ENCODE data around the gene RYR3.

The RYR3 gene

DNA sequence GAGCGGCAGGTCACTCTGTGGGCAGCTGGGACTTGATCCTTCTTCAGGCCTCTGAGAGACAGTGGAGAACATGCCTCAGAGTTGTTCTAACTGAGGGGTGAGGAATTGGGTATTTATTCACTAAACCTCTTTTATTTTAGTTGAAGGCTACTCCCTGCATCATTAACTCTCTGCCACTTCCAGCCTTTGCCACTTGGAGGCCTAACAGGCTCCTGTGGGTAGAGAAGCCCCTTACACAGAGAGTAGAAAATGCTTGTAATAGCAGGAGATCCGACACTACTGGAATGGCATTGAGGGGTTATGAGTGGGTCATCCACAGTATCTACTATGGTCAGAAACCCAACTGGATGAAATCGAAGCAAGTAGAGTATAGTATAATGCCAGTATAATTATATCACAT, 81.7 kb downstream of the RYR3 start:
- no peak for DNase-seq

- no peak for DNase-seq
These were observed 82.8 kb downstream of the RYR3 start for GRCh38 chr15:33393546-33393945.

DNA sequence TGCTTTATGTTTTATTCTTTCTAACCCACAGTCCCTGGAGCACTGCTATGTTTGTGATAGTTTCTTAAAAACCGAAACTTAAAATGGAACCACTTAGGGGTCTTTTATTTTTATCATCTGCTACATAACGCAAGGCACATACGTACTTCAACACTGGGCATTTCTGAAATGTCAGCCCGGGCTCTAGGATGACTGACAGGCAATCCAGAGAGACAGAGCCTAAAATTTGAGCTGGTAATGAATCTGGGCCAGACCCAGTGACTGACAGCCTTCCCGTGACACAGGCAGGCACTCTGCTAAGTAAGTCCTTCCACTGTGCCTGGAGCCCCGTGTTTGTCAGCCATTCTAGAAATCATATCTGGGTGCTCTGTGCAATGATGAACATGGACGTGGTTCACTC, 84.6 kb downstream of the RYR3 start:
- DNase-seq: no peak

GRCh38 chr15:33395846-33396245, 85.1 kb downstream of the RYR3 start:
- no peak for DNase-seq

DNA sequence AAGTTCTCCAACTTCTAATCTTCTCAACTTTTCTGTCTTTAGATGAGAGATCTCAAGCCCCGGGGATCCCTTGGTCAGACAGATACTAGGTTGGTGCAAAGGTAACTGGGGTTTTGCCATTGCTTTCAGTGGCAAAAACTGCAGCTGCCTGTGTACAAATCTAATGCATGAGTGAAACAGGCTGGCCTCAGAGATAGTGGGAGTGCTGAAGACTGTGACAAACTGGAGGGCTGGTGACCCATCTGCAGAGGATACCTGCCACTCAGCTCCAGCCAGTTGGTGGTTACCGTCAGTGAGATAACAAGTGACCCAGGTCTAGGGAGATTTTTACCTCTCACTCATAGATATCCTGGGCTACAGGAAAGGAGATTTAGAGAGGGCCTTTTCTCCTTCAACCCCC, 85.7 kb downstream of the RYR3 start:
- no peak for DNase-seq

GRCh38 chr15:33398555-33398954, 87.8 kb downstream of the RYR3 start:
- DNase-seq: no peak

DNA sequence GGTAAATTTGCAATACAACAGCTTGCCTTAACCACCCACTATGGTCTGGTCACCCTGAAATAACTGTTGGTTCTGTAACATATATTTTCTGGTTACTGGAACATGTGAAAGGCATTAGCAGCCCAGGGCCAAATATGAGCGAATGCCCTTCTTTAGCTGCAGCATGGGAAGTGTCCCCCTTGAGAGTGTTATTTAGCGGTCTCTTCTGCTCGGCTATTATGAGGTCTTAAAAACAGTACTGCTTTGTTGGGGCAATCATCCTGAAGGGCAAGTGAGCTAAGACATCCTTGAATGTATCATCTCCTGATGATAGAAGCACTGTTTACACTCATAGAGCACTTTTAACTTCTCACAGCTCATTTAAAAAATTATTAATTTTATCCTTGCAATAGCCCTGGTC, 90.2 kb downstream of the RYR3 start:
- DNase-seq: no peak

- no peak for DNase-seq
These were observed 91.8 kb downstream of the RYR3 start for GRCh38 chr15:33402600-33402999.

DNA sequence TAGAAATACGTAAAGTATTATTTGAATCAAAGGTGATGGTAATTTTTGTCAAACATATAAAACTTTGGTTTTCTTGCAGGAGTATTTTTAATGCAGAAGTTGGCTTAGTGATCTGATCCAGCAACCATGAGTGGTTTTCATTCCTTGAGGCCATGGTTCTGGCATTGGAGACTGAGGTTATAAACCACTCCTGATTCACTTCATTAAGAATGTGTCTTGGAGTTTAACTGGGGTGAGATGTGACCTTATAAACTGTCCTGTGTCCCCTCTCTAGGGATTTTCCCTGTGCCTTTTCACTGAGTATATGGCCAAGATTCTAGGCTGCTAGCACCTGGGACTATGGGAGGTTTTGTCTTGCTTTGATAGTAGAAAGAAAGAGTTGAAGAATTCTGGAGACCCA, 94.3 kb downstream of the RYR3 start:
- DNase-seq: no peak

DNA sequence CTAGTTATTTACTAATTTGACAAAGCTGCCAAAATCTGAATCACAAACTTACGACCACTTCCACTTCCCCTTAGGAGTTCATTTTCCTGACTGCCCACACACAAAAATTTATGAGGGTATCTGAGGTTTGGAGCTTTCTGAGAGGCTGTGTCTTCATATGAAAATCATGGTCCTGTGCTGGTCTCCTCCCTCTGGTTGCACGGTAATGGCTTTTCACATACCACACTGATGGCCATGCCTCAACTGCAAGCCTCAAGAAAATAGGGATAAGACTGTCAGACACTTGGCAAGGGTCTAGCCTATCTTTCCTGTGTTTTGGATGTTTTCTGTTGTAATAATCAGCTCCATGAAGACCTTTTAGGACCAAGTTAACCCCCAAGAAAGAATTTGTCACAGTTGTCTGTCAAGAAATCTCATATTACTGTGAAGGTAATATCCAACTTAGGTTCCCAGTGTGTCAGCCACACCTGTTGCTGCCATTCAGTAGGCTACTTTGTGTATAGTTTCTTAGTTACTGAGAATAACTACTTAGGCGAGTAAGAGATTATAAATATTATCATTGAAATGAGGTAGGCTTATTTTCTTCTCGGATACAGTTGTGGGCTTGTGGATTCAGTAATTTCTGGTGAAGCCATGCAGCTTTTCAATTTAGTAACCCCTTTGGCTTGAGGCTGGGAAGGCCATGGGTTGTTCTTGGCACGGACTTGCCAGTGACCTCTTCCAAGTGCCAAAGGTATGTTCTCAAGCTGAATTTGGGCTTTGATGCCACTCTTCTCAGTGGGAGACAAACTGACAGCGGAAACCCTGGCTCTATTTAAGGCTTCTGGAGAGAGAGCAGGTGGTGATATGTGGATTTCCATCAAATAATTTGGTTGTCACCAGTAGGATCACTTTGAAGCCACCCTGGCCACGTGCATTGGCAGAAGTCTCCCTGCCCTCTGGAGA, 101.1 kb downstream of the RYR3 start:
- no peak for DNase-seq

- no peak for DNase-seq
These were observed 108.9 kb downstream of the RYR3 start for GRCh38 chr15:33419701-33420100.

- DNase-seq: no peak
These were observed 113.3 kb downstream of the RYR3 start for GRCh38 chr15:33424025-33424424.

GRCh38 chr15:33425142-33425541, 114.4 kb downstream of the RYR3 start:
- DNase-seq: no peak

- no peak for DNase-seq
These were observed 119.8 kb downstream of the RYR3 start for GRCh38 chr15:33430577-33430976.

DNA sequence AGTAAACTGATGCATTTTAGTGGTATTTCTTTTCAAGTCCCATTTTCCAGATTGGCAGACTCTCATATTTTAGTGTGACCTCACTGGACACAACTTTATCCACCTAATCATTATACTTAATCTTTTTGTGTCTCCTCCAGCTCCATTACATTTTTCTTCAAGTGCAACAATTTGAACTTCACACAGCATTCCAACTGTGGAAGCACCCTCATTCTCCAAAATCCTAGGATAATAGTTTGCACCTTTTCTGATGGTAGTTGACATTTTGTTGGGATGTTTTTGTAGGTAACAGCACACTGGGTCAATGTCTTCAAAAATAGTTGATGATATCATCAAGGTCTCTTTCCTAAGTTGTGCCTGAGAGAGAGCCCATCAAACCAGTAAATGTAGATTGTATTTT, 123.1 kb downstream of the RYR3 start:
- no peak for DNase-seq

- DNase-seq: no peak
These were observed 127.6 kb downstream of the RYR3 start for GRCh38 chr15:33438396-33438795.

DNA sequence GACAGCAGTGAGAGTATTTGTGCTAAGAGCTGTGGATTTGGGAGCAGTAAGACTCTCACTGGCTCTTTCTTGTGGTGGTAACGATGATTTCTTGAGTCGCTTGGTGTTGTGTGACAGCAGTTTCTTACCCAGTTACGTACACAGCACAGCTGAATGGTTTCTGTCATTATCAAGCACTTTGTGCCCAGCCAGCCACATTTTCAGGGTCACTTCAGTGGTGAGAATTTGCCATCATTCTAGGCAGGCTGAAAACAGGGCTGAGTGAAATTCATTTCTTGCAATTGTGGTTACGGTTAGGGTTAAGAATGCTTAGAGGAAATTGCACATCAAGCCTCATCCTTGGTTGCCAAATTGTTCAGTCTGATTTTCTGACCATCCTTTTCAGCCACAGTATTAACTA, 130.1 kb downstream of the RYR3 start:
- DNase-seq: no peak

- no peak for DNase-seq
These were observed 131.7 kb downstream of the RYR3 start for GRCh38 chr15:33442449-33442848.

- DNase-seq: no peak
These were observed 132.9 kb downstream of the RYR3 start for GRCh38 chr15:33443708-33444107.

- no peak for DNase-seq
These were observed 135.2 kb downstream of the RYR3 start for GRCh38 chr15:33445984-33446383.

DNA sequence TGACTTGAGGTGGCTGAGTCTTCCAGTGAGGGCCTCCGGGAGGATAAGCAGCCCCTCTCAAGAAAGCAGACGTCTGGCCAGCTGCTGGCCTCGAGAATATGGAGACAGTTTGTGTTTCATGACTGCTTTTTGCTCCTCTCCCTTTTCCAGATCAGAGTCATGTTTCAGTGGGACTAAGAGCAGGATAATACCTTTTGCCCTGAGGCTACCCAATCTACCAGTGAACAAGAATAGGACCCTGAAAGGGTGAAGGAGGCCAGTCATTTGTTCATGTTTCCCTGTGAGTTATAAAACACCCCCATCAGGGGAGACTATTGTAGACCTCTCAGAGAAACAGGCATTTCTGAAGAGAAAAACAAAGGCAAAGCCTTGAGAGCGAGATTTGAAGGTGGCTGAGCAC, 137.4 kb downstream of the RYR3 start:
- DNase-seq: no peak

DNA sequence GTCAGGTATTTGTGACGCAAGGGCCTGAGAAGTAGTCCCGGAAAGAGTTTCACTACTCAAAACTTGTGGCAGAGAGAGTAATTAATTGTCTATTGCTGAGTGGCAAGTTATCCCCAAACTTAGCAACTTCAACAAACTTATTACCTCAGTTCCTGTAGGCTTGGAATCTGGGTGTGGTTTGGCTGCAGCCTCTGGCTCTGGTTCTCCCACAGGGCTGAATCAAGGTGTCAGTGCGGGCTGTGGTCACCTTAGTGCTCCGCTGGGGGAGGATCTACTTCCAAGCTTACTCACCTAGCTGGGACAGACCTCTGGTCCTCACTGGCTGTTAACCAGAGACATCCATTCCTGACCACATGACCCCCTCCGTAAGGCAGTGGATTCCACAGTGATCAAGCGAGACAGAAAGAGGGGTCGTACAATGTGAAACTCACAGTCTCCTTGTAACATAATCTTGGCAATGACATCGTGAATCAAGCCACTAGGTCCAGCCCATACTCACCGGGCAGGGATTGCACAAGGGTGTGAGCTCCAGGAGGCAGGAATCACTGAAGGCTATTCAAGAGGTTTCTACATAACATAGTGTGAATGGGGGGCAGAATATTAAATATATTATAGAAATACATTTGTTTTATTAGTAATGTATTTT, 138.3 kb downstream of the RYR3 start:
- no peak for DNase-seq

DNA sequence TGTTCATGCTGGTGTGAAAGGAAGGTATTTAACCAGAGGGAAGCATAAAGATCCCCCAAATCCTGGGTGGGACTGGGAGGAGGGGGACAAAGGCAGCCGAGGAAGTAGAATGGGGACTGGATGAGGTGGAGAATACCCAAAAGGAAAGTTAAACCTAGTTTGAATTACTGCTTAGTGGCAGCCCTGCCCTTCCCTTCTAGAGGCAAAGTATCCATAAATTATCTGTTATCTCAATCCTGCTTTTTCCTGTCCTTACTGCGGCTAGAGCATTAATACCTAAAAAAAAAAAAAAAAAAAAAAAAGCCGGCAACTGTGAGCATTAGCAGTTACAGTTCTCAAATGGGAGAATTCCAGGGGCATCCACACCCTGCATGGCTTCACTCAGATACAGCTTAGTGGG, 139.0 kb downstream of the RYR3 start:
- DNase-seq: no peak

- DNase-seq: no peak
These were observed 140.6 kb downstream of the RYR3 start for GRCh38 chr15:33451385-33451784.

DNA sequence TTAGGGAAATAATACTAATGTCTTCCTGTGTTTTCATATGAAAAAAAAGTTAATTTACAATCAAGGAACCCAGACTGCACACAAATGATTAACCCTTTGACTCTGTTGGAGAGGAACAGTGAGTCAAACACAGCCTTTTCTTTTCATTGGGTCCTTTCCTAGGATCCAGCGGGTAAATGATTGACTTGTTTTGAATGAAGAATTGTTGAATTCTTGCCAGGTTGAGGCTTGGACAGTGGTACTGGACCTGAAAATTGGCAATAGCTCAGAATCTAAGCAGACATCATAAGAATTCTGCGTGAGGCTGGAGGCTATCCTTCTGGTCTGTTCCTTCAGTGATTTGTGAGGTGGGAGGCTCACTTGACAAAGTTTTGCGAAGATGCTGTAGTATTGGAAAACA, 143.0 kb downstream of the RYR3 start:
- DNase-seq: no peak

All from NCI-H2227 treated with DMSO at 0.1 percent for 48 hours (cell line).